GM23248 (cell line): Measurements from ENCODE around the gene SFTPD. TPM values are rescaled to one million over a fixed set of nuclear protein-coding genes. Genes with fewer than 3 reads are reported as not detected.
"Not testable (repeated sequence)": the region's sequence is repeated elsewhere in the genome, so short reads cannot be mapped to it uniquely, and the experiment has no call there.

Source experiments
- DNase-seq: peaks from one replicate; pipeline ENCODE4 v3.0.0-alpha.2; 2015
- H2AFZ ChIP-seq: fragments of 200-600 bp; sonication (generic); 2 replicates; pipeline ENCODE4 v1.6.1; 2016; ENCODE audit warnings: antibody characterized with exemption
- H3F3A ChIP-seq: fragments of 200-600 bp; sonication (generic); 2 replicates; pipeline ENCODE4 v1.6.1; 2016; ENCODE audit warnings: mild to moderate bottlenecking, antibody characterized with exemption, mixed run types; ENCODE audit not compliant: insufficient read depth
- H3K27ac ChIP-seq: fragments of 200-600 bp; sonication (generic); 2 replicates; pipeline ENCODE4 v1.5.1; 2016; ENCODE audit warnings: mild to moderate bottlenecking
- H3K27me3 ChIP-seq: fragments of 200-600 bp; sonication (generic); replicated peaks from 2 replicates; pipeline ENCODE4 v1.6.1; 2016; ENCODE audit warnings: mild to moderate bottlenecking; ENCODE audit not compliant: insufficient read depth
- H3K36me3 ChIP-seq: fragments of 200-600 bp; sonication (generic); 2 replicates; pipeline ENCODE4 v1.6.1; 2016; ENCODE audit warnings: low read depth, mild to moderate bottlenecking
- H3K4me1 ChIP-seq: fragments of 200-600 bp; sonication (generic); 2 replicates; pipeline ENCODE4 v1.6.1; 2016; ENCODE audit warnings: mild to moderate bottlenecking; ENCODE audit not compliant: insufficient read depth
- H3K4me2 ChIP-seq: fragments of 200-600 bp; sonication (generic); one replicate; pipeline ENCODE4 v1.6.1; 2016; ENCODE audit warnings: mild to moderate bottlenecking; ENCODE audit not compliant: unreplicated experiment
- H3K4me3 ChIP-seq: fragments of 200-600 bp; sonication (generic); 2 replicates; pipeline ENCODE4 v1.5.1; 2016; ENCODE audit warnings: mild to moderate bottlenecking
- H3K79me2 ChIP-seq: fragments of 200-600 bp; sonication (generic); 2 replicates; pipeline ENCODE4 v1.6.1; 2016; ENCODE audit warnings: mild to moderate bottlenecking; ENCODE audit not compliant: insufficient read depth
- H3K9ac ChIP-seq: fragments of 200-600 bp; sonication (generic); 2 replicates; pipeline ENCODE4 v1.6.1; 2016; ENCODE audit warnings: mild to moderate bottlenecking
- H3K9me2 ChIP-seq: fragments of 200-600 bp; sonication (generic); 2 replicates; pipeline ENCODE4 v1.6.1; 2016; ENCODE audit warnings: mixed run types, mild to moderate bottlenecking, moderate library complexity; ENCODE audit not compliant: insufficient read depth
- H3K9me3 ChIP-seq: fragments of 200-600 bp; sonication (generic); one replicate; pipeline ENCODE4 v1.6.1; 2017; ENCODE audit warnings: low read depth
- H4K20me1 ChIP-seq: fragments of 200-600 bp; sonication (generic); 2 replicates; pipeline ENCODE4 v1.6.0; 2016; ENCODE audit not compliant: insufficient read depth
- EZH2 ChIP-seq: fragments of 200-600 bp; sonication (generic); IDR thresholded peaks from 2 replicates; pipeline ENCODE4 v1.6.1; 2018; ENCODE audit warnings: antibody characterized with exemption, mild to moderate bottlenecking; ENCODE audit not compliant: insufficient read depth, poor library complexity, severe bottlenecking
- EZH2phosphoT487 ChIP-seq: fragments of 200-600 bp; sonication (generic); IDR thresholded peaks from 2 replicates; pipeline ENCODE4 v1.6.1; 2018; ENCODE audit warnings: antibody characterized with exemption, moderate library complexity, mild to moderate bottlenecking, low read depth; ENCODE audit not compliant: insufficient read depth
- WGBS, 2 experiments: methylation state at CpG; one replicate each; pipeline ENCODE4 v1.1.6; 2015 to 2017; ENCODE audit warnings: low lambda C conversion rate in 2 of 2, low coverage in 1 of 2; ENCODE audit errors: missing lambda C conversion rate in 2 of 2; 5-methylcytosine and 5-hydroxymethylcytosine counted together
- in situ Hi-C: fragments of 300-500 bp; cut with MboI; formaldehyde crosslinking; loops from 2 replicates; pipeline ENCODE4 v1.15.0; 2020
- polyA plus RNA-seq: library from polyadenylated mRNA; unstranded; fragments of >200 nt; fragmentation: Nextera tagmentation; extraction: Ambion mirVana; gene quantifications from 2 replicates; pipeline ENCODE4 v1.2.1, GENCODE V29; 2016
- total RNA-seq: library from RNA; depleted of rRNA; stranded (reverse); fragments of >200 nt; shearing (Covaris generic); gene quantifications from 2 replicates; pipeline ENCODE4 v1.2.3, GENCODE V29; 2014; rRNA removed

SFTPD gene
- total RNA-seq (not detected in 2 replicates), polyA plus RNA-seq (0.24 and 0.46 TPM in 2 replicates)

DNA sequence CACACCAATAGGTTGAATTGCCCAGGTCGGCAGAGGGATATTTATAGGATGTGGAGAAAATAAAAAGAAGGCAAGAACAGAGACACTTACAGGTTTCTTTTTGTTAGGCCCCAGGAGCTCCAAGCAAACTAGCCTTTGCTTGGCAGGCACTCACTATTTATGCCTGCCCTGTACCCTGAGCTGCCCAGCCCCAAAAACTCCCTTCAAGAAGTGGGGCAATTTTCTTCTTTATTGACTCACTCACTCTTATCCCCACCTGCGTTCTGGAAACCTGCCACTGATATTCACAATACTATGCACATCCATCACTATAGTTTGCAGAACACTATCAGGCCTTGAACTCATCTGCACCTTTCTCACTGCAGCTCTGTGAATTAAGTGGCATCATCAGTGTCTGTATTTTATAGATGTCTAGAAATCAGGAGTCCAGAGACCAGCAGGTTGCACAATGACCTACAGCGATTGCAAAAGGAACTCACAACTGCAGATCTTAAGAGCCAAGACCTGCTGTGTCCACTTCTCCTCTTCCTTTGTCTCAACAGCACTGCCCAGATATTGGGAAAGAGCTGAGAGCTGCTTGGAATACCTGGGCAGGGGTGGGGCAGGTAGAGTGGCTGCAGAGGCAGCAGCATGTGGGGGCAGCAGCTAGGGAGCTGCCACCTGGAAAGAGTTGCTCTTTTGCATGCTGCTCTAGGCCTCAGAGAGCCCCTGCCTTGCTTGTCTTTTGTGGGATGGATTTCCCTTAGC lies at the start of gene SFTPD:
SFTPD (minus strand) TSS at position 130 of the 747 bp plus-strand sequence. CDS start 2,446 bp downstream, outside the sequence.
- Histone ChIP-seq H2AFZ (no peak within 1 kb of the TSS), H3K27me3 (peaks cover 25% of the 10 kb centered on the region; the same call in 1 of the 2 replicates), H4K20me1 (no peaks in the 10 kb centered on the region), H3K4me1 (no peaks in the 10 kb centered on the region), H3K9me2 (no peaks in the 10 kb centered on the region), H3K79me2 (no peaks in the 10 kb centered on the region), H3K4me2 (no peak within 1 kb of the TSS), H3K27ac (no peak within 1 kb of the TSS), H3K9ac (no peak within 1 kb of the TSS), H3K9me3 (no peaks in the 10 kb centered on the region), H3F3A (no peaks in the 10 kb centered on the region), H3K36me3 (no peaks in the 10 kb centered on the region), H3K4me3 (no peak within 1 kb of the TSS)
- TF ChIP-seq EZH2phosphoT487: no peak
- TF ChIP-seq EZH2: no peak
- DNase-seq: no peak
- in situ Hi-C loops: no loop called here
- 34 to 42% methylated on average over 3 of the region's 3 CpGs for WGBS, 2 experiments

DNA sequence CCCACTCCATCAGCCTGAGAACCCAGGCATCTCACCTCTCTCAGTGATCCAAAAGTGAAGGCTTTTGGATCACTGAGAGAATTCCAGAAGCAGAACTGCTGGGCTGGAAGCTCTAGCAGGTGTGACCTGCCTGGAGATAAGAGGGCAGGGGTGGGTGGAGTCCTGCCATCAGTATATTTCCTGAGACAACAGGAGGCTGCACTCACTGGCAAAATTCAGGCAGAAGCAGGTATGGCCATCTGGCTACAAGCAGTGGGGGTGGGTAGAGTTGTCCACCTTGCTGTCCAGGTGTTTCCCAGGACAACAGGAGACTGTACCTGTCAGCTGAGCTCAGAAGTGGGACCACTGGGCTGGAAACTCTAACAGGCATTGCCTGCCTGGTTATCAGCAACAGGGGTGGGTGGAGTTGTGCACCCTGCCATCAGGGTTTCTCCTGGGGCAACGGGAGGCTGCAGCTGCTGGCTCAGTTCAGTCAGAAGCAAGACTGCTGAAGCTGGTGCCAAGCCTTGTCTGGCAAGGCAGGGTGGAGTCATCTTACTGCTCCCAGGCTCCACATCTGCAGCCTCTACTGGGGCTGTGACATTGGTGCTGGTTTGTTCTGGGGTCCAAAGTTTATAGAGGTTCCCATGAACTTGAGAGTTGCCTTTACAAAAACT lies 47.2 kb upstream of the SFTPD start:
- Histone ChIP-seq H3K27me3 (no peaks in the 10 kb centered on the region), H4K20me1 (no peaks in the 10 kb centered on the region), H3K4me3 (no peak overlapping the region), H3F3A (no peaks in the 10 kb centered on the region), H3K9ac (no peak overlapping the region), H3K9me3 (no peaks in the 10 kb centered on the region), H3K4me2 (no peak overlapping the region), H3K79me2 (no peaks in the 10 kb centered on the region), H3K27ac (no peak overlapping the region), H3K4me1 (0 out of 2 replicates have a peak, but pooled peaks cover 4% of the 10 kb centered on the region), H2AFZ (no peak overlapping the region), H3K36me3 (no peaks in the 10 kb centered on the region), H3K9me2 (no peaks in the 10 kb centered on the region)
- in situ Hi-C loops: no loop called here
- no peak for DNase-seq
- TF ChIP-seq EZH2phosphoT487 (no peak), EZH2 (no peak)
- 0 to 10% methylated on average over 1 of the region's 1 CpG for WGBS, 2 experiments

DNA sequence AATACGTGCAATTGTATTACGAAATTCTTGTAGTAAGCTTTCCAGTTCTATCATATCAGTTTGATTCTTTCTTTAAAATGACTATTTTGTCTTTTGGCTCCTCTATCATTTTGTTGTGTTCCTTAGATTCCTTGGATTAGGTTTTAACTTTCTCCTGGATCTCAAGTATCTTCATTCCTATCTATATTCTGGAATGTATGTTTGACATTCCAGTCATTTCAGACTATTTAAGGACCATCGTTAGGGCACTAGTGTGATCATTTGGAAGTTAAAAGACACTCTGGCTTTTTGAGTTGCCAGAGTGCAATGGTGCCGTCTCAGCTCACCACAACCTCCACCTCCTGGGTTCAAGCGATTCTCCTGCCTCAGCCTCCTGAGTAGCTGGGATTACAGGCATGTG lies 45.7 kb upstream of the SFTPD start:
- Histone ChIP-seq H3K9me3 (no peaks in the 10 kb centered on the region), H3K4me3 (no peak overlapping the region), H3K9me2 (no peaks in the 10 kb centered on the region), H3F3A (no peaks in the 10 kb centered on the region), H3K79me2 (no peaks in the 10 kb centered on the region), H3K27ac (no peak overlapping the region), H3K9ac (no peak overlapping the region), H3K4me1 (0 out of 2 replicates have a peak, but pooled peaks cover 4% of the 10 kb centered on the region), H4K20me1 (no peaks in the 10 kb centered on the region), H3K27me3 (no peaks in the 10 kb centered on the region), H3K4me2 (no peak overlapping the region), H3K36me3 (no peaks in the 10 kb centered on the region), H2AFZ (no peak overlapping the region)
- no peak for DNase-seq
- 39 to 42% methylated on average over 5 of the region's 5 CpGs for WGBS, 2 experiments
- in situ Hi-C loops: no loop called here
- no peak for TF ChIP-seq EZH2
- TF ChIP-seq EZH2phosphoT487: no peak

DNA sequence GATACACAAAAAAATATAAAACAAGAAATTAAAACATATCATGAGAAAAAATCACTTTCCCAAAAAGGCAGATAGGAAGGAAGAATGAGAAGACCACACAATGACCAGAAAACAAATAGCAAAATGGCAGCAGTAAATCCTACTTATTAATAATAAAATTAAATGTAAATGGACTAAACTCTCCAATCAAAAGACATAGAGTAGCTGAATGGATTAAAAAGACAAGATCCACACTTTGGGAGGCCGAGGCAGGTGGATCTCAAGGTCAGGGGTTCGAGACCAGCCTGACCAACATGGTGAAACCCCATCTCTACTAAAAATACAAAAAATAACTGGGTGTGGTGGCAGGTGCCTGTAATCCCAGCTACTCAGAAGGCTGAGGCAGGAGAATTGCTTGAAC lies 39.3 kb upstream of the SFTPD start:
- 29 to 30% methylated on average over 2 of the region's 2 CpGs for WGBS, 2 experiments

DNA sequence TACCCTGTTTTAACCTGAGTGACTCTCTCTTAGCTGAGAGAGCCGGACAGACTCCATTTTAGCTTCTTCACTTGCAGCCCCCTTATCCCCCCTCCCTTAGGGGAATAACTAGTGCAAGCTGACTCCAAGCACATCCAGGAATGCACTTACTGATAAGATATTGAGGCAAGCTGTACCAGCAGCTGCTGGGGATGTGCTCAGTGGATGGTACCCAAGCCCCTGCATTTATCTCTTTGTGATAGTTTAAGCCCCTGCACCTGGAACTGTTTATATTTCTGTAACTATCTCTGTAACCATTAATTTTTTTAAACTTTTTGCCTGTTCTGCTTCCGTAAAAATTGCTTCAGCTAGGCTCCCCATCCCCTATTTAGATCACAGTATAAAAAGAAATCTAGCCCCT lies 37.8 kb upstream of the SFTPD start:
- H3K4me2 ChIP-seq, in situ Hi-C loops, H3K9me2 ChIP-seq, H4K20me1 ChIP-seq, H3K9ac ChIP-seq, H3K27ac ChIP-seq, H3F3A ChIP-seq, DNase-seq, H3K79me2 ChIP-seq, H3K9me3 ChIP-seq, H3K4me3 ChIP-seq, H3K4me1 ChIP-seq, H2AFZ ChIP-seq, H3K36me3 ChIP-seq: not testable (repeated sequence)
- 18 to 29% methylated on average over 2 of the region's 2 CpGs for WGBS, 2 experiments
- H3K27me3 ChIP-seq: peaks cover 25% of the 10 kb centered on the region

More for the DNA sequence above, 39.3 kb upstream of the SFTPD start:
- H3K4me1 ChIP-seq, H3K9me2 ChIP-seq, H3K36me3 ChIP-seq, H4K20me1 ChIP-seq, DNase-seq, H3K79me2 ChIP-seq, H3K4me3 ChIP-seq, H3K9me3 ChIP-seq, in situ Hi-C loops, H3K4me2 ChIP-seq, H3F3A ChIP-seq, H3K9ac ChIP-seq, H2AFZ ChIP-seq, H3K27ac ChIP-seq: not testable (repeated sequence)
- peaks cover 16% of the 10 kb centered on the region for H3K27me3 ChIP-seq
